Upper lobe of right lung (tissue), 1 donor: ENCODE measurements around the gene CAPN11. TPM values are rescaled to one million over a fixed set of nuclear protein-coding genes. Genes with fewer than 3 reads are reported as not detected.

ENCODE experiments used
- ATAC-seq: fragments of 200-7000 bp; cut with Tn5 transposase; one replicate; pipeline ENCODE4 v1.9.1; 2020; ENCODE audit warnings: mild to moderate bottlenecking, moderate library complexity
- DNase-seq: peaks from one replicate; pipeline ENCODE4 v3.0.0-alpha.2; 2020
- H3K27ac ChIP-seq: fragments of 200-600 bp; one replicate; pipeline ENCODE4 v1.8.0; 2022
- H3K27me3 ChIP-seq: fragments of 200-600 bp; one replicate; pipeline ENCODE4 v1.8.0; 2022; ENCODE audit warnings: mild to moderate bottlenecking
- H3K36me3 ChIP-seq: fragments of 200-600 bp; one replicate; pipeline ENCODE4 v1.8.0; 2022
- H3K4me1 ChIP-seq: fragments of 200-600 bp; one replicate; pipeline ENCODE4 v1.8.0; 2022
- H3K4me3 ChIP-seq: fragments of 200-600 bp; one replicate; pipeline ENCODE4 v1.8.0; 2022; ENCODE audit warnings: mild to moderate bottlenecking
- H3K9me3 ChIP-seq: fragments of 200-600 bp; one replicate; pipeline ENCODE4 v1.8.0; 2022
- intact Hi-C: fragments of 100-400 bp; cut with DNase I; formaldehyde crosslinking; loops from one replicate; pipeline ENCODE4 v1.11.0; 2022
- total RNA-seq: library from RNA; stranded (reverse); fragmentation: NEBNext Ultra II Directional; extraction: Animal tissue kit (Norgen Biotek cat#: 25700); gene quantifications from one replicate; pipeline ENCODE4 v1.2.1, GENCODE V29; 2021
- TF ChIP-seq, protein P1 (sequence below): fragments of 200-600 bp; IDR thresholded peaks from one replicate; pipeline ENCODE4 v1.8.0; 2022; ENCODE audit warnings: antibody characterized with exemption
- donor health status: DM: no; HTN: yes; CAD: no; lungs with severe emphysema.

Gene CAPN11
- total RNA-seq, 1 donor from 2014 or later: 1.6 TPM

DNA sequence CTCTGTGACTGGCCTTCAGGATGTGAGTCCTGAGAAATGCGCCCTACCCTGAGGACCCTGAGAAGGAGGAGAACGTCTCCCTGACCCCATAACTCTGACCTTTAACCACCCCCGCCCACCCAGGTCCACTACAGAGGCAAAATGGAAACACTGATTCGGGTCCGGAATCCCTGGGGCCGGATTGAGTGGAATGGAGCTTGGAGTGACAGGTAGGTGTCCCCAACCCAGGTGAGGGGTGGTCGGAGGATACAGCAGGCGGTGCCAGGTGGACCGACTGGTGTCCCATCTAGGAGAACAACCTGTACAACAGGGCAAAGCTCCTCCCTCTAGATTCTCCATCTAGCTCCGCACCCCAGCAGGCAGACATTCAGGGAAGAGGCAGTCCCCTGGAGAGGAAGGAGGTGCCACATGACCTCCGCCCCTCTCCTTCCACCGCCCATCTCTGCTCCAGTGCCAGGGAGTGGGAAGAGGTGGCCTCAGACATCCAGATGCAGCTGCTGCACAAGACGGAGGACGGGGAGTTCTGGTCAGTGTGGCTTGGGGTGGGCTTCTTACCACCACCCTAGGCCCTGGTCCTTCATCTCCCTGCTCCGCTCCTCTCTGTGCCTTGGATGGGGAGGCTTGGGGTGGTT, 17.6 kb downstream of the CAPN11 start:
- Histone ChIP-seq H3K4me3 (no peak overlapping the region), H3K27me3 (no peaks in the 10 kb centered on the region), H3K9me3 (no peaks in the 10 kb centered on the region), H3K36me3 (no peaks in the 10 kb centered on the region), H3K27ac (no peak overlapping the region), H3K4me1 (peaks cover 7% of the 10 kb centered on the region)
- ATAC-seq (peak; percentile 9), DNase-seq (no peak)
- intact Hi-C loops: no loop called here
- TF ChIP-seq, protein P1, sequence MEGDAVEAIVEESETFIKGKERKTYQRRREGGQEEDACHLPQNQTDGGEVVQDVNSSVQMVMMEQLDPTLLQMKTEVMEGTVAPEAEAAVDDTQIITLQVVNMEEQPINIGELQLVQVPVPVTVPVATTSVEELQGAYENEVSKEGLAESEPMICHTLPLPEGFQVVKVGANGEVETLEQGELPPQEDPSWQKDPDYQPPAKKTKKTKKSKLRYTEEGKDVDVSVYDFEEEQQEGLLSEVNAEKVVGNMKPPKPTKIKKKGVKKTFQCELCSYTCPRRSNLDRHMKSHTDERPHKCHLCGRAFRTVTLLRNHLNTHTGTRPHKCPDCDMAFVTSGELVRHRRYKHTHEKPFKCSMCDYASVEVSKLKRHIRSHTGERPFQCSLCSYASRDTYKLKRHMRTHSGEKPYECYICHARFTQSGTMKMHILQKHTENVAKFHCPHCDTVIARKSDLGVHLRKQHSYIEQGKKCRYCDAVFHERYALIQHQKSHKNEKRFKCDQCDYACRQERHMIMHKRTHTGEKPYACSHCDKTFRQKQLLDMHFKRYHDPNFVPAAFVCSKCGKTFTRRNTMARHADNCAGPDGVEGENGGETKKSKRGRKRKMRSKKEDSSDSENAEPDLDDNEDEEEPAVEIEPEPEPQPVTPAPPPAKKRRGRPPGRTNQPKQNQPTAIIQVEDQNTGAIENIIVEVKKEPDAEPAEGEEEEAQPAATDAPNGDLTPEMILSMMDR: no peak

DNA sequence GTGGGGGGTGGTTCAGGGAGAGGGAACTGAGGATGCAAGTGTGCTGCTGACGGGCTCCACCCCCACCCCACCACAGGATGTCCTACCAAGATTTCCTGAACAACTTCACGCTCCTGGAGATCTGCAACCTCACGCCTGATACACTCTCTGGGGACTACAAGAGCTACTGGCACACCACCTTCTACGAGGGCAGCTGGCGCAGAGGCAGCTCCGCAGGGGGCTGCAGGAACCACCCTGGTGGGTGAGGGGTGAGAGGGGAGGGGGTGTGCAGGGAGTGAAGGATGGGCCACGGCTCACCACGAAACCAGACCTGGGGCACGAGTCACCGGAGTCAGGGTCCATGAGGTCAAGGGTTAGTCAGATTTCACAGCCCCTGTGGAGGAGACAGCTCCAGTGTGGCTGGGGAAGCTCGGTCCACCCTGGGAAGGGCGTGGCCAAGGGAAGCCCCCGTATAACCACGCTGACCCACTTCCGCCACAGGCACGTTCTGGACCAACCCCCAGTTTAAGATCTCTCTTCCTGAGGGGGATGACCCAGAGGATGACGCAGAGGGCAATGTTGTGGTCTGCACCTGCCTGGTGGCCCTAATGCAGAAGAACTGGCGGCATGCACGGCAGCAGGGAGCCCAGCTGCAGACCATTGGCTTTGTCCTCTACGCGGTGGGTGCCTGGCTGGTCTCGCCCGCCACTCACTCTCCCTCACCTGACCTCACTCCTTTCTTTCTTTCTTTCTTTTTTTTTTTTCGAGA, 18.3 kb downstream of the CAPN11 start:
- Histone ChIP-seq H3K9me3 (no peaks in the 10 kb centered on the region), H3K4me3 (no peak overlapping the region), H3K27me3 (no peaks in the 10 kb centered on the region), H3K27ac (no peak overlapping the region), H3K4me1 (peaks cover 7% of the 10 kb centered on the region), H3K36me3 (no peaks in the 10 kb centered on the region)
- intact Hi-C loops: no loop called here
- ATAC-seq: no peak
- no peak for DNase-seq
- TF ChIP-seq, protein P1: no peak

DNA sequence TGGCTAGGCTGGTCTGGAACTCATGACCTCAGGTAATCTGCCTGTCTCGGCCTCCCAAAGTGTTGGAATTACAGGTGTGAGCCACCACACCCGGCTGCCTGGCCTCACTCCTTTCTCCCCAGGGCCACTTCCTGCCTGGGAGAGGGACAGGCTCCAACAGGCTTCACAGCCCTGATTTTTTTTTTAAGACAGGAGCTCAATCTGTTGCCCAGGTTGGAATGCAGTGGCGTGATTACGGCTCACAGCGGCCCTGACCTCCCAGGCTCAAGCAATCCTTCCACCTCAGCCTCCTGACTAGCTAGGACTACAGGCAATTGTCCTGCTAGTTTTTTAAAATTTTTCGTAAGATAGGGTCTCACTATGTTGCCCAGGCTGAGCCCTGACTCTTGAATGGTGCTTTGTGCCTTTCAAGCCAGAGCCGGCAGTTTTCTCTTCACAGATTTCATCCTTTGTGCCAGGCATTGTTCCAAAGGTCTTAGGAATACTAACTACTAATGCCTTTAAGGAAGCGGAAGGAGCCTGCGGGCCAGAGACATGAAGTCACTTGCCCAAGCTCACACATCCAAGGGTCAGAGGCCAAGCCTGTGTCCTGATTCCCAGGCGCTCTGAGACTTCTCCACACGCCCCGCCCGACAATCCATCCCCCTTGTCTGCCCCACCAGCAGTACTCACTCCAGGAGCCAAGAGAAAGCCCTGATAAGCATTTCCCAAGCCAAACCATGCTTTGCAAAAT, 19.2 kb downstream of the CAPN11 start:
- ATAC-seq (peak; percentile 71), DNase-seq (no peak)
- intact Hi-C loops: no loop called here
- TF ChIP-seq, protein P1: no peak
- H3K9me3 ChIP-seq: no peaks in the 10 kb centered on the region
- H3K36me3 ChIP-seq: no peaks in the 10 kb centered on the region
- peaks cover 6% of the 10 kb centered on the region for H3K4me1 ChIP-seq
- H3K27me3 ChIP-seq: no peaks in the 10 kb centered on the region
- H3K4me3 ChIP-seq: no peak overlapping the region
- no peak overlapping the region for H3K27ac ChIP-seq

DNA sequence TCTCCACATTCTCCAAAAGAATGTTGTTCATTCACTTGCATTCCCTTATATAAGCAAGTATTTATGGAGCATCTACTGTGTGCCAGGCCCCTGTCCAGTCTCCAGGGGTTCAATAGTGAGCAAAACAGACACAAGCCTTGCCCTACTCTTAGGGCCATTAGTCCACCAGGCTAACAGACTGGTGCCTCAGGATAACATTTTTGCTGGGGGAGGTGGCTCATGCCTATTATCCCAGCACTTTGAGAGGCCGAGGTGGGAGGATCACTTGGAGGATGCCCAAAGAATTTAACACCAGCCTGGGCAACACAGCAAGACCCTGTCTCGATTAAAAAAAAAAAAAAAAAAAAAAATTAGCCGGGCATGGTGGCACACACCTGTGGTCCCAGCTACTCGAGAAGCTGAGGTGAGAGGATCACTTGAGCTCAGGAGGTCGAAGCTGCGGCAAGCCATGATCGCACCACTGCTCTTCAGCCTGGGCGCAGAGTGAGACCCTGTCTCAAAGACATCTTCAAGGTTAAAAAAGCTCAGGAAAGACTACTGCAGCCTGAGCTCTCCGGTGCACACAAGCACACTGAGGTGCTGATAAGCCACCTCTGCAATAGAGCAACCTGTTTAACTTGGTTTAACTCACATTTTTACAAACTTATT, 19.9 kb downstream of the CAPN11 start:
- no peak overlapping the region for H3K4me3 ChIP-seq
- no peaks in the 10 kb centered on the region for H3K27me3 ChIP-seq
- TF ChIP-seq, protein P1: no peak
- peaks cover 3% of the 10 kb centered on the region for H3K4me1 ChIP-seq
- no peaks in the 10 kb centered on the region for H3K36me3 ChIP-seq
- DNase-seq (no peak), ATAC-seq (no peak)
- no peaks in the 10 kb centered on the region for H3K9me3 ChIP-seq
- intact Hi-C loops: no loop called here
- H3K27ac ChIP-seq: no peak overlapping the region

DNA sequence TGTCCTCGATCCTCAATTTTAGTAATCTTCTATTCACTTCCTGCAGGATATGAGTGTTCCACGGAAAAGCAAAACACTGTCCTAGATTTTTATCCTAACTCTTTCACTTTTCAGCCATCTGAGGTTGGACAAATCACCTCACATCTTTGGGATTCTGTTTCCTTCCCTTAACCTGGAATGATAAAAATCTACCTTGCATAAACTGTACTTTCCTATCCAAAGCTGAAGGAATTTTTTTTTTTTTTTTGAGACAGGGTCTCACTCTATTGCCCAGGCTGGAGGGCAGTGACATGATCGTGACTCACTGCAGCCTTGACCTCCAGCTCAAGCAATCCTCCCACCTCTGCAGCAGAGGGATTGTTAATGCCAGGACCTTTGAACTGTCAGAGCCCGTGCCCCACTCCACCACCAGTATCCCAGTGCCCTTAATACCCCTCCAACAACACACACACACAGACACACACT, 20.5 kb downstream of the CAPN11 start:
- Histone ChIP-seq H3K27me3 (no peaks in the 10 kb centered on the region), H3K4me3 (no peak overlapping the region), H3K4me1 (peaks cover 3% of the 10 kb centered on the region), H3K27ac (no peak overlapping the region), H3K36me3 (no peaks in the 10 kb centered on the region), H3K9me3 (no peaks in the 10 kb centered on the region)
- ATAC-seq (no peak), DNase-seq (no peak)
- TF ChIP-seq, protein P1: no peak
- intact Hi-C loops: no loop called here
